ENCODE results near the gene KSR1. TPM values are rescaled to one million over a fixed set of nuclear protein-coding genes. Genes with fewer than 3 reads are reported as not detected.
"Not testable (repeated sequence)": the region's sequence is repeated elsewhere in the genome, so short reads cannot be mapped to it uniquely, and the experiment has no call there.

The KSR1 gene
- total RNA-seq, 1 donor: 23.5 TPM

GRCh38 chr17:27630607-27631410, 174.6 kb downstream of the KSR1 start, which contains the start of gene LGALS9:
Gene LGALS9 (plus strand): TSS chr17:27631188. CDS start chr17:27631266, 78 bp downstream.
- Histone ChIP-seq H3K4me3 (ENCODE audit: low read length) (peak within 1 kb of the TSS; percentile 59), H3K4me1 (ENCODE audit: insufficient read depth, low read length) (peaks cover 52% of the 10 kb centered on the region), H3K27me3 (ENCODE audit: insufficient read depth, low read length) (no peaks in the 10 kb centered on the region), H3K9me3 (ENCODE audit: low read depth, low read length) (no peaks in the 10 kb centered on the region)

- Histone ChIP-seq H3K4me3 (ENCODE audit: low read length) (peak overlapping the region; percentile 59), H3K4me1 (ENCODE audit: insufficient read depth, low read length) (peaks cover 58% of the 10 kb centered on the region)
These were observed 175.1 kb downstream of the KSR1 start for GRCh38 chr17:27631411-27631760.

GRCh38 chr17:27631897-27632725, 175.9 kb downstream of the KSR1 start:
- Histone ChIP-seq H3K4me3 (ENCODE audit: low read length) (peak overlapping the region; percentile 59), H3K27me3 (ENCODE audit: insufficient read depth, low read length) (no peaks in the 10 kb centered on the region), H3K9me3 (ENCODE audit: low read depth, low read length) (no peaks in the 10 kb centered on the region), H3K4me1 (ENCODE audit: insufficient read depth, low read length) (peaks cover 59% of the 10 kb centered on the region)

More at GRCh38 chr17:27631411-27631760, 175.1 kb downstream of the KSR1 start:
- no peaks in the 10 kb centered on the region for H3K27me3 ChIP-seq (ENCODE audit: insufficient read depth, low read length)
- no peaks in the 10 kb centered on the region for H3K9me3 ChIP-seq (ENCODE audit: low read depth, low read length)

GRCh38 chr17:27632766-27633165, 176.5 kb downstream of the KSR1 start:
- not testable (repeated sequence) for H3K27me3 ChIP-seq (ENCODE audit: insufficient read depth, low read length); H3K9me3 ChIP-seq (ENCODE audit: low read depth, low read length)
- H3K4me3 ChIP-seq (ENCODE audit: low read length): peak overlapping the region; percentile 59
- peaks cover 59% of the 10 kb centered on the region for H3K4me1 ChIP-seq (ENCODE audit: insufficient read depth, low read length)

GRCh38 chr17:27633312-27634025, 177.2 kb downstream of the KSR1 start:
- Histone ChIP-seq H3K4me3 (ENCODE audit: low read length) (no peak overlapping the region), H3K9me3 (ENCODE audit: low read depth, low read length) (no peaks in the 10 kb centered on the region), H3K4me1 (ENCODE audit: insufficient read depth, low read length) (peaks cover 59% of the 10 kb centered on the region), H3K27me3 (ENCODE audit: insufficient read depth, low read length) (no peaks in the 10 kb centered on the region)

- Histone ChIP-seq H3K4me1 (ENCODE audit: insufficient read depth, low read length) (peaks cover 59% of the 10 kb centered on the region), H3K9me3 (ENCODE audit: low read depth, low read length) (no peaks in the 10 kb centered on the region), H3K27me3 (ENCODE audit: insufficient read depth, low read length) (no peaks in the 10 kb centered on the region), H3K4me3 (ENCODE audit: low read length) (no peak overlapping the region)
These were observed 177.7 kb downstream of the KSR1 start for GRCh38 chr17:27634026-27634335.

- Histone ChIP-seq H3K27me3 (ENCODE audit: insufficient read depth, low read length) (no peaks in the 10 kb centered on the region), H3K4me1 (ENCODE audit: insufficient read depth, low read length) (peaks cover 59% of the 10 kb centered on the region), H3K4me3 (ENCODE audit: low read length) (no peak overlapping the region), H3K9me3 (ENCODE audit: low read depth, low read length) (no peaks in the 10 kb centered on the region)
These were observed 178.5 kb downstream of the KSR1 start for GRCh38 chr17:27634776-27635175.

GRCh38 chr17:27635275-27635823, 179.1 kb downstream of the KSR1 start:
- Histone ChIP-seq H3K4me3 (ENCODE audit: low read length) (no peak overlapping the region), H3K9me3 (ENCODE audit: low read depth, low read length) (no peaks in the 10 kb centered on the region), H3K4me1 (ENCODE audit: insufficient read depth, low read length) (peaks cover 55% of the 10 kb centered on the region), H3K27me3 (ENCODE audit: insufficient read depth, low read length) (no peaks in the 10 kb centered on the region)

- H3K9me3 ChIP-seq (ENCODE audit: low read depth, low read length); H3K27me3 ChIP-seq (ENCODE audit: insufficient read depth, low read length); H3K4me3 ChIP-seq (ENCODE audit: low read length): not testable (repeated sequence)
- peaks cover 49% of the 10 kb centered on the region for H3K4me1 ChIP-seq (ENCODE audit: insufficient read depth, low read length)
These were observed 179.8 kb downstream of the KSR1 start for GRCh38 chr17:27636005-27636520.

GRCh38 chr17:27637818-27638217, 181.6 kb downstream of the KSR1 start:
- H3K9me3 ChIP-seq (ENCODE audit: low read depth, low read length); H3K27me3 ChIP-seq (ENCODE audit: insufficient read depth, low read length); H3K4me3 ChIP-seq (ENCODE audit: low read length): not testable (repeated sequence)
- H3K4me1 ChIP-seq (ENCODE audit: insufficient read depth, low read length): peaks cover 36% of the 10 kb centered on the region

- H3K9me3 ChIP-seq (ENCODE audit: low read depth, low read length); H3K27me3 ChIP-seq (ENCODE audit: insufficient read depth, low read length); H3K4me3 ChIP-seq (ENCODE audit: low read length): not testable (repeated sequence)
- H3K4me1 ChIP-seq (ENCODE audit: insufficient read depth, low read length): peaks cover 30% of the 10 kb centered on the region
These were observed 182.2 kb downstream of the KSR1 start for GRCh38 chr17:27638415-27638914.

- H3K27me3 ChIP-seq (ENCODE audit: insufficient read depth, low read length): no peaks in the 10 kb centered on the region
- H3K4me3 ChIP-seq (ENCODE audit: low read length): no peak overlapping the region
- peaks cover 7% of the 10 kb centered on the region for H3K4me1 ChIP-seq (ENCODE audit: insufficient read depth, low read length)
- no peaks in the 10 kb centered on the region for H3K9me3 ChIP-seq (ENCODE audit: low read depth, low read length)
These were observed 184.5 kb downstream of the KSR1 start for GRCh38 chr17:27640790-27641189.

- H3K4me1 ChIP-seq (ENCODE audit: insufficient read depth, low read length): no peaks in the 10 kb centered on the region
- no peaks in the 10 kb centered on the region for H3K27me3 ChIP-seq (ENCODE audit: insufficient read depth, low read length)
- H3K9me3 ChIP-seq (ENCODE audit: low read depth, low read length): no peaks in the 10 kb centered on the region
These were observed 188.3 kb downstream of the KSR1 start for GRCh38 chr17:27644586-27644985.

GRCh38 chr17:27645621-27646020, 189.4 kb downstream of the KSR1 start:
- H3K9me3 ChIP-seq (ENCODE audit: low read depth, low read length); H3K4me3 ChIP-seq (ENCODE audit: low read length); H3K4me1 ChIP-seq (ENCODE audit: insufficient read depth, low read length); H3K27me3 ChIP-seq (ENCODE audit: insufficient read depth, low read length): not testable (repeated sequence)

More at GRCh38 chr17:27644586-27644985, 188.3 kb downstream of the KSR1 start:
- no peak overlapping the region for H3K4me3 ChIP-seq (ENCODE audit: low read length)

All from mononuclear cell (primary cell).